ENCODE results near the gene SMARCD3.

DNA sequence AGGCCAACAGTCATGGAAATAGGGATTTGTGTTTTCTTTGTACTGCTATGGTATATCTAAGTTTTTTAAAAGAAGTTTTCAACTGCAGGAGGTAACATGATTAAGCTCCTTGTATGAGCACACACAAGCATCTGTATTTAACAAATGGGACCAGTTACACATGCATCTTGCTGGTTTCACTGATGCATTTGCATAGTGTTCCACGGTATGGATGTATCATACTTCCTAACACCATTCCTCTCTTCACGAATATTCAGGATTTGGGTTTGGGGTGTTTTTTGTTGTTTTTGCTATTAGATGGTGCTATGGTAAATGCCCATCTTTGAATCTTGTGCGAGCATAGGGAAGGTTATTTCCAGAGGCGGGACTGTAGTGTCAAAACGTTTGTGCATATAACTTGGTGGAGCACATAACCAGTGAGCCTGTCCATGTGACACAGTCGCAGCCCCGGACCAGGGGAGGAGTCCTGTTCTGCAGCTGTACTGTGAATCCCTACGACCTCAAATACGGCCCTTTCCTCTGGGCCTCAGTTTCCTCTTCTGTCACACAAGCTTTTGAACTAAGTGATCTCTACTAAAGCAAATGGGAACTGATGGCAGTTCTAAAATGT lies 40.1 kb downstream of the SMARCD3 start:
- TF ChIP-seq, protein P1, sequence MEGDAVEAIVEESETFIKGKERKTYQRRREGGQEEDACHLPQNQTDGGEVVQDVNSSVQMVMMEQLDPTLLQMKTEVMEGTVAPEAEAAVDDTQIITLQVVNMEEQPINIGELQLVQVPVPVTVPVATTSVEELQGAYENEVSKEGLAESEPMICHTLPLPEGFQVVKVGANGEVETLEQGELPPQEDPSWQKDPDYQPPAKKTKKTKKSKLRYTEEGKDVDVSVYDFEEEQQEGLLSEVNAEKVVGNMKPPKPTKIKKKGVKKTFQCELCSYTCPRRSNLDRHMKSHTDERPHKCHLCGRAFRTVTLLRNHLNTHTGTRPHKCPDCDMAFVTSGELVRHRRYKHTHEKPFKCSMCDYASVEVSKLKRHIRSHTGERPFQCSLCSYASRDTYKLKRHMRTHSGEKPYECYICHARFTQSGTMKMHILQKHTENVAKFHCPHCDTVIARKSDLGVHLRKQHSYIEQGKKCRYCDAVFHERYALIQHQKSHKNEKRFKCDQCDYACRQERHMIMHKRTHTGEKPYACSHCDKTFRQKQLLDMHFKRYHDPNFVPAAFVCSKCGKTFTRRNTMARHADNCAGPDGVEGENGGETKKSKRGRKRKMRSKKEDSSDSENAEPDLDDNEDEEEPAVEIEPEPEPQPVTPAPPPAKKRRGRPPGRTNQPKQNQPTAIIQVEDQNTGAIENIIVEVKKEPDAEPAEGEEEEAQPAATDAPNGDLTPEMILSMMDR (CRISPR knock-in tag; IDR thresholded peaks at IDR 0.05), result no peak
- no peak for TF ChIP-seq JARID2 (CRISPR knock-in tag; IDR thresholded peaks at IDR 0.05; ENCODE audit: insufficient replicate concordance)
- TF ChIP-seq POLR2AphosphoS5 (IDR thresholded peaks at IDR 0.05; ENCODE audit: low read depth, low read length), result no peak
- TF ChIP-seq HNF4G (IDR thresholded peaks at IDR 0.05; ENCODE audit: borderline replicate concordance, low read depth, low read length), result no peak
- no peak for TF ChIP-seq HNF4G (CRISPR knock-in tag; IDR thresholded peaks at IDR 0.05; ENCODE audit: borderline replicate concordance, low read depth)
- no peak for TF ChIP-seq ZMAT3 (CRISPR knock-in tag; conservative IDR thresholded peaks at IDR 0.05)
- TF ChIP-seq MIER3 (CRISPR knock-in tag; IDR thresholded peaks at IDR 0.05; ENCODE audit: borderline replicate concordance), result no peak
- no peak for TF ChIP-seq CREM (IDR thresholded peaks at IDR 0.05)
- no peak for TF ChIP-seq CREM (CRISPR knock-in tag; IDR thresholded peaks at IDR 0.05)
- TF ChIP-seq, protein P2, sequence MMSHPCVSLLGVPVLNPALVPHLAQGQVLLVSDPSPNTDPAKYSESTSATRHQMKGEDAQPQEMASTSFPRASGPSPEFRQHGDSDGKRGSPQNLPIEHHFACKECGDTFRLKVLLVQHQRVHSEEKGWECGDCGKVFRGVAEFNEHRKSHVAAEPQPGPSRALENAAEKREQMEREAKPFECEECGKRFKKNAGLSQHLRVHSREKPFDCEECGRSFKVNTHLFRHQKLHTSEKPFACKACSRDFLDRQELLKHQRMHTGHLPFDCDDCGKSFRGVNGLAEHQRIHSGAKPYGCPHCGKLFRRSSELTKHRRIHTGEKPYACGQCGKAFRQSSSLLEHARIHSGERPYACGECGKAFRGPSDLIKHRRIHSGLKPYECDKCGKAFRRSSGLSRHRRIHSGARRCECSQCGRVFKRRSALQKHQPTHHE (CRISPR knock-in tag; IDR thresholded peaks at IDR 0.05; ENCODE audit: borderline replicate concordance), result no peak
- TF ChIP-seq CBX2 (IDR thresholded peaks at IDR 0.05; ENCODE audit: low read depth, low read length), result no peak
- no peak for TF ChIP-seq CBX2 (CRISPR knock-in tag; IDR thresholded peaks at IDR 0.05; ENCODE audit: low read depth)
- no peak for TF ChIP-seq ZNF792 (CRISPR knock-in tag; IDR thresholded peaks at IDR 0.05)

All from HepG2 (cell line).